ENCODE measurements around the gene TPMT.
A peak's percentile ranks its signal among the peaks of the same experiment; 100 is the strongest.

Gene TPMT

GRCh38 chr6:18118330-18118729 is 36.5 kb downstream of the TPMT start:
- H4K20me1 ChIP-seq (ENCODE audit: insufficient read depth, low read length): no peaks in the 10 kb centered on the region
- no peaks in the 10 kb centered on the region for H3K4me1 ChIP-seq (ENCODE audit: insufficient read depth, low read length)
- H3K4me3 ChIP-seq (ENCODE audit: low read depth in 1 of 2, low read length in 2 of 2): no peak overlapping the region
- no peak overlapping the region for H3K27ac ChIP-seq (ENCODE audit: low read length)
- no peaks in the 10 kb centered on the region for H3K36me3 ChIP-seq (ENCODE audit: insufficient read depth, low read length)
- ATAC-seq (ENCODE audit: insufficient read depth, low read depth): no peak
- no peaks in the 10 kb centered on the region for H3K9me3 ChIP-seq (ENCODE audit: insufficient read depth, low read length, severe bottlenecking)
- no peak overlapping the region for H2AFZ ChIP-seq (ENCODE audit: low read depth, low read length)
- H3K4me2 ChIP-seq (ENCODE audit: insufficient read depth, low read length): no peak overlapping the region
- no peaks in the 10 kb centered on the region for H3K79me2 ChIP-seq (ENCODE audit: insufficient read depth, low read length)
- TF ChIP-seq EZH2 (IDR thresholded peaks at IDR 0.05; ENCODE audit: borderline replicate concordance, low read depth, low read length, severe bottlenecking): no peak
- no peak for TF ChIP-seq CTCF (IDR thresholded peaks at IDR 0.05; ENCODE audit: borderline replicate concordance, extremely low read depth, low read length, poor library complexity, severe bottlenecking)
- no peak overlapping the region for H3K9ac ChIP-seq (ENCODE audit: low read depth, low read length)
- peaks cover 5% of the 10 kb centered on the region for H3K27me3 ChIP-seq (ENCODE audit: insufficient read depth, low read length, poor library complexity)
- no peak for DNase-seq

DNA sequence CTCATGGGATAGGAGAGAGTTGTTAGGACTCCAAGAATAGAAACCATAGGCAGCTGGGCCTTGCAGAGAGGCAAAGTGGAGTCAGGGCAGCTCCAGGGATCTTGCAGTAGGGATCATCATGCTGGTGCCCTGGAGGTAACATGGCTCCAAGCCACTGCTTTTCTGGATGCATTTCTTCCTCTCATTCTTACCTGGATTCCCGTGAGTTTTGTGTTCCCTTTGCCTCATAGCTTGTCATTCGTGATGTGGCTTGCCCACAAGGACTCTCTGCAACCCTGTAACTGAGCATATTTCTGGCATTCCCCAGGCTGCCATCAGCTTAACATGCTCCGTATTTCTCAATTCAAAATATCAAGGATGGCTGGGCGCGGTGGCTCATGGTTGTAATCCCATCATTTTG is 37.7 kb downstream of the TPMT start:
- H3K36me3 ChIP-seq (ENCODE audit: insufficient read depth, low read length): no peaks in the 10 kb centered on the region
- no peak overlapping the region for H3K4me2 ChIP-seq (ENCODE audit: insufficient read depth, low read length)

DNA sequence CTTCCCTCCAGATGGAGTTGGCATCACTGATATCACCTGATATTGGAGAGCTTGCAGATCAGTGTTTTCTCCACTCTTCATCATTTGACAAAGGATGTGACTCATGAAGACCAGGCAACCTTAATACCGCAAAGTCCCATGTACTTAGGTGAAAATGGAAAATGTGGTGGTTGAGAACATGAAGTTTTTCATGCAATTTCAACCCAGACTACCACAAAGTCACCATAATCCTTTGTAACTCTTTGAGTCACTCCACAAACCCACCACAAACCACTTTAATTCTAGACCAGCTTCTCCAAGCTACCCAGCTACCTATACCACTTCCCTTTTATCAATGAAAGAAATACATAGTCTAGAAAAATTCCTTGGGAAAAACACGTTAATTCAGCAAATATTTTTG is 39.5 kb downstream of the TPMT start:
- no peaks in the 10 kb centered on the region for H3K79me2 ChIP-seq (ENCODE audit: insufficient read depth, low read length)
- no peaks in the 10 kb centered on the region for H4K20me1 ChIP-seq (ENCODE audit: insufficient read depth, low read length)
- TF ChIP-seq CTCF (IDR thresholded peaks at IDR 0.05; ENCODE audit: borderline replicate concordance, extremely low read depth, low read length, poor library complexity, severe bottlenecking) (no peak), EZH2 (IDR thresholded peaks at IDR 0.05; ENCODE audit: borderline replicate concordance, low read depth, low read length, severe bottlenecking) (no peak)
- no peaks in the 10 kb centered on the region for H3K4me1 ChIP-seq (ENCODE audit: insufficient read depth, low read length)
- H3K9me3 ChIP-seq (ENCODE audit: insufficient read depth, low read length, severe bottlenecking): no peaks in the 10 kb centered on the region
- no peaks in the 10 kb centered on the region for H3K36me3 ChIP-seq (ENCODE audit: insufficient read depth, low read length)
- no peak for DNase-seq
- peak; percentile 17; the same call in 1 of the 3 replicates for ATAC-seq (ENCODE audit: insufficient read depth, low read depth)
- H3K27me3 ChIP-seq (ENCODE audit: insufficient read depth, low read length, poor library complexity): peaks cover 5% of the 10 kb centered on the region
- no peak overlapping the region for H3K4me3 ChIP-seq (ENCODE audit: low read depth in 1 of 2, low read length in 2 of 2)
- no peak overlapping the region for H3K4me2 ChIP-seq (ENCODE audit: insufficient read depth, low read length)
- no peak overlapping the region for H2AFZ ChIP-seq (ENCODE audit: low read depth, low read length)
- no peak overlapping the region for H3K27ac ChIP-seq (ENCODE audit: low read length)
- H3K9ac ChIP-seq (ENCODE audit: low read depth, low read length): no peak overlapping the region

More for the DNA sequence above, 37.7 kb downstream of the TPMT start:
- no peak for TF ChIP-seq EZH2 (IDR thresholded peaks at IDR 0.05; ENCODE audit: borderline replicate concordance, low read depth, low read length, severe bottlenecking)
- TF ChIP-seq CTCF (IDR thresholded peaks at IDR 0.05; ENCODE audit: borderline replicate concordance, extremely low read depth, low read length, poor library complexity, severe bottlenecking): no peak
- no peak overlapping the region for H2AFZ ChIP-seq (ENCODE audit: low read depth, low read length)
- no peaks in the 10 kb centered on the region for H3K9me3 ChIP-seq (ENCODE audit: insufficient read depth, low read length, severe bottlenecking)
- H3K9ac ChIP-seq (ENCODE audit: low read depth, low read length): no peak overlapping the region
- no peaks in the 10 kb centered on the region for H4K20me1 ChIP-seq (ENCODE audit: insufficient read depth, low read length)
- H3K4me3 ChIP-seq (ENCODE audit: low read depth in 1 of 2, low read length in 2 of 2): no peak overlapping the region
- H3K79me2 ChIP-seq (ENCODE audit: insufficient read depth, low read length): no peaks in the 10 kb centered on the region
- H3K27ac ChIP-seq (ENCODE audit: low read length): no peak overlapping the region
- ATAC-seq (ENCODE audit: insufficient read depth, low read depth): no peak
- no peaks in the 10 kb centered on the region for H3K4me1 ChIP-seq (ENCODE audit: insufficient read depth, low read length)
- no peak for DNase-seq
- H3K27me3 ChIP-seq (ENCODE audit: insufficient read depth, low read length, poor library complexity): peaks cover 5% of the 10 kb centered on the region

DNA sequence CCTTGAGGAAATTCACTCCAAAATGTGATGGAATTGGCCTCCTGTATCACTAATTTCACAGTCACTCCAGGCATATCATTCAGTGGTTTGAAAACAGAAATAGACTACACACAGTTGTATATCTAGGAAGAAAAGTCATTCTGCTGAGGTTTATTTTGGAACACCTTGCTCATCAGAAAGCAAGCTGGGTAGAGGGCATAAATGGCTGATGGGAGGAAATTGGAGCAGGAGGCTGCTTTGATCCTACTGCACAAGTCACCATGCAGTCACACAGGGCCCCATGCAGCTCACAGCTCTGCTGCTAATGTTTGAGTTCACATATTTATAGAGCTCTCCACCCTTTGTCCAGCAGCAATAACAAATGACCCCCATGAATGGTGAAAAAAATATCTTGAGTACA is 44.7 kb downstream of the TPMT start:
- no peaks in the 10 kb centered on the region for H3K79me2 ChIP-seq (ENCODE audit: insufficient read depth, low read length)
- no peak overlapping the region for H3K9ac ChIP-seq (ENCODE audit: low read depth, low read length)
- no peaks in the 10 kb centered on the region for H3K36me3 ChIP-seq (ENCODE audit: insufficient read depth, low read length)
- peaks cover 2% of the 10 kb centered on the region for H3K27me3 ChIP-seq (ENCODE audit: insufficient read depth, low read length, poor library complexity)
- no peak overlapping the region for H3K27ac ChIP-seq (ENCODE audit: low read length)
- no peaks in the 10 kb centered on the region for H3K9me3 ChIP-seq (ENCODE audit: insufficient read depth, low read length, severe bottlenecking)
- H3K4me2 ChIP-seq (ENCODE audit: insufficient read depth, low read length): no peak overlapping the region
- H4K20me1 ChIP-seq (ENCODE audit: insufficient read depth, low read length): no peaks in the 10 kb centered on the region
- DNase-seq (no peak), ATAC-seq (ENCODE audit: insufficient read depth, low read depth) (no peak)
- H3K4me1 ChIP-seq (ENCODE audit: insufficient read depth, low read length): no peaks in the 10 kb centered on the region
- no peak overlapping the region for H3K4me3 ChIP-seq (ENCODE audit: low read depth in 1 of 2, low read length in 2 of 2)
- no peak for TF ChIP-seq EZH2 (IDR thresholded peaks at IDR 0.05; ENCODE audit: borderline replicate concordance, low read depth, low read length, severe bottlenecking)
- TF ChIP-seq CTCF (IDR thresholded peaks at IDR 0.05; ENCODE audit: borderline replicate concordance, extremely low read depth, low read length, poor library complexity, severe bottlenecking): no peak
- no peak overlapping the region for H2AFZ ChIP-seq (ENCODE audit: low read depth, low read length)

All from DND-41 (cell line).